ENCODE measurements around the gene HBS1L. TPM values are rescaled to one million over a fixed set of nuclear protein-coding genes. Genes with fewer than 3 reads are reported as not detected.

Gene HBS1L
- total and polyA plus RNA-seq, 8 donors: 14.3 to 63.5 (median 30.7) TPM

DNA sequence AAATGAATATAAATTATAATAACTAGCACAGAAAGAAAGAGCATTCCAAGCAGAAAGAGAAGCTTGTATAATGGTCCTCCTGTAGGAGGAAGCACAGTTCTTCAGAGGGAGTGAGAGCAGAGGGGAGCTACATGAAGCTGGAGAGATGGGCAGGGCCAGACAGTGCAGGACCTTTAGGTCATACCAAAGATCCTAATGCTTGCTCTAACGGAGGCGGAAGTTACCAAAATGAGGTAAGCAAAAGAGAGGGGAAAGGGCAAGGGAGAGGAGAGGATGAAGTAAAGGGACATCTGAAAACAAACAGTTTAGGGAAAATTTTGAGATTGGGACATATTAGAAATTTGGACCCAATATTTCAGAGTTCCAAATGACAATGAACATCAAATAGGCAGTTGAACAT, 50.2 kb downstream of the HBS1L start:
- H3K9me3 ChIP-seq: no peaks in the 10 kb centered on the region
- WGBS, 5 donors: 86 to 93% (median 88%) methylated on average over 2 of the region's 2 CpGs
- no peak overlapping the region for H3K27ac ChIP-seq
- no peak overlapping the region for H3K4me3 ChIP-seq
- H3K4me1 ChIP-seq: no peaks in the 10 kb centered on the region
- no peaks in the 10 kb centered on the region for H3K27me3 ChIP-seq
- intact Hi-C loops (cut with DNase I; ENCODE audit: low total_unique reads): no loop called here
- H3K36me3 ChIP-seq: peaks cover 0 to 22% (median 7%) of the 10 kb centered on the region in 4 donors
- no peak for DNase-seq
- TF ChIP-seq POLR2AphosphoS5 (IDR thresholded peaks at IDR 0.05) (no peak), EP300 (IDR thresholded peaks at IDR 0.05) (no peak), POLR2A (IDR thresholded peaks at IDR 0.05) (no peak)
- TF ChIP-seq, protein P1, sequence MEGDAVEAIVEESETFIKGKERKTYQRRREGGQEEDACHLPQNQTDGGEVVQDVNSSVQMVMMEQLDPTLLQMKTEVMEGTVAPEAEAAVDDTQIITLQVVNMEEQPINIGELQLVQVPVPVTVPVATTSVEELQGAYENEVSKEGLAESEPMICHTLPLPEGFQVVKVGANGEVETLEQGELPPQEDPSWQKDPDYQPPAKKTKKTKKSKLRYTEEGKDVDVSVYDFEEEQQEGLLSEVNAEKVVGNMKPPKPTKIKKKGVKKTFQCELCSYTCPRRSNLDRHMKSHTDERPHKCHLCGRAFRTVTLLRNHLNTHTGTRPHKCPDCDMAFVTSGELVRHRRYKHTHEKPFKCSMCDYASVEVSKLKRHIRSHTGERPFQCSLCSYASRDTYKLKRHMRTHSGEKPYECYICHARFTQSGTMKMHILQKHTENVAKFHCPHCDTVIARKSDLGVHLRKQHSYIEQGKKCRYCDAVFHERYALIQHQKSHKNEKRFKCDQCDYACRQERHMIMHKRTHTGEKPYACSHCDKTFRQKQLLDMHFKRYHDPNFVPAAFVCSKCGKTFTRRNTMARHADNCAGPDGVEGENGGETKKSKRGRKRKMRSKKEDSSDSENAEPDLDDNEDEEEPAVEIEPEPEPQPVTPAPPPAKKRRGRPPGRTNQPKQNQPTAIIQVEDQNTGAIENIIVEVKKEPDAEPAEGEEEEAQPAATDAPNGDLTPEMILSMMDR (IDR thresholded peaks at IDR 0.05): no peak

DNA sequence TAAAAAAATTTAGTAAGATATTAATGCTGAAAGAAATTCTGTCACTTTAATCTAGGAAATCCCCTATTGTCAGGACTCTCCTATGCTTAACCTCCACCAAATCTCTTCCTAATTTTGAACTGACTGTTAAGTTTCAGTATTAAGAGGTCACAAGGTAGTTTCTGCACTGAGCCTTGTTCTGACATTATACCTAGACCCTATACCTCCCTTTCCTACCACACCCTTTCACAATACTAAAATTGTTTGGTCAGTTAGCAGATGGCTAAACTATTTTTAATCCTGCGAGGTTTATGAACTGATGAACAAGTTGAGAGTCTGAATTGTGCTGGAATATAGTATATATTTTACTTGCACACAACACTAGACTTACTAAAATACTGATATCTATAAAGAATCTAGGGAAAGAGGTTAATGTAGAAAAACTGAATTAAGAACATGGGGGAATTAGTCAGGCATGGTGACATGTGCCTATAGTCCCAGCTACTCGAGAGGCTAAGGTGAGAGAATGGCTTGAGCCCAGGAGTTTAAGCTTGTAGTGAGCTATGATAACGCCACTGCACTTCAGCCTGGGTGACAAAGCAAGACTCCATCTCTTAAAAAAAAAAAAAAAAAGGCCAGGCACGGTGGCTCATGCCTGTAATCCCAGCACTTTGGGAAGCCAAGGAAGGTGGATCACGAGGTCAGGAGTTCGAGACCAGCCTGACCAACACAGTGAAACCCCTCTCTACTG, 51.5 kb downstream of the HBS1L start:
- no peaks in the 10 kb centered on the region for H3K4me1 ChIP-seq
- no peak for DNase-seq
- TF ChIP-seq POLR2A (IDR thresholded peaks at IDR 0.05) (no peak), POLR2AphosphoS5 (IDR thresholded peaks at IDR 0.05) (no peak), EP300 (IDR thresholded peaks at IDR 0.05) (no peak)
- TF ChIP-seq, protein P1 (IDR thresholded peaks at IDR 0.05): no peak
- H3K27ac ChIP-seq: no peak overlapping the region
- intact Hi-C loops (cut with DNase I; ENCODE audit: low total_unique reads): no loop called here
- H3K4me3 ChIP-seq: no peak overlapping the region
- 75 to 84% (median 78%) methylated on average over 6 of the region's 6 CpGs for WGBS, 5 donors
- peaks cover 0 to 22% (median 7%) of the 10 kb centered on the region in 4 donors for H3K36me3 ChIP-seq
- H3K9me3 ChIP-seq: no peaks in the 10 kb centered on the region
- H3K27me3 ChIP-seq: no peaks in the 10 kb centered on the region

DNA sequence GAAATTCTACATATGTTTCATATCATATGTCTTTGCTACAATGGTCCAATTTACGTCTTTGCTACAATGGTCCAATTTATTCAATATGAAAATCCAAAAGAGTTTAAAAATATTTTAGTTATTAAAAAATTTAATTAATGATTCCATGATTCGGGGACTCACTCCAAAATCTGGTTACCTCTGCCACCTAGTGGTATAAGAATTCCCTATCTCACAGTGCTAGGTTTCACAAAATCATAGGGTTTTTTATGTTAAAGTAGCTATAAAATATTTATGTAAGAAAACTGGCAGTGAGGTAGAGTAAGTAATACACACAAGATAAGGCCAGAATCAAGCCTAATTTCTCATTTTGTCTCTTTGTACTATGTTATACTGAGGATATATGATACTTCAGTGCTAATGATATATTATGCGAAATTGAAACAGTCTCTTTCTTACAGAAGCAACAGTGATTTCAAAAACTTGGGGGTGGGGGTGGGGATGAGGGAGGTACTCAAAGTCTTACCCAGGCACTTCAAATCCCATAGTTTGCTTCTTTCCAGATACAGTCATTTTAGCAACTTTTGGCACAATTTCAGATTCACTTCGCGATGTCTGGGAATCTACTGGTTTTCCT, 52.3 kb downstream of the HBS1L start:
- H3K4me1 ChIP-seq: no peaks in the 10 kb centered on the region
- DNase-seq: peak in 1 of 2 donors; percentile 22
- H3K9me3 ChIP-seq: no peaks in the 10 kb centered on the region
- no peaks in the 10 kb centered on the region for H3K27me3 ChIP-seq
- no peak overlapping the region for H3K27ac ChIP-seq
- peaks cover 2 to 27% (median 12%) of the 10 kb centered on the region in 4 donors for H3K36me3 ChIP-seq
- no peak for TF ChIP-seq POLR2AphosphoS5 (IDR thresholded peaks at IDR 0.05)
- TF ChIP-seq, protein P1 (IDR thresholded peaks at IDR 0.05): peak in 5 of 7 experiments; percentile 4 to 53 (median 30)
- 68 to 86% (median 82%) methylated on average over 5 of the region's 5 CpGs for WGBS, 5 donors
- H3K4me3 ChIP-seq: no peak overlapping the region
- intact Hi-C loops (cut with DNase I; ENCODE audit: low total_unique reads): no loop called here

DNA sequence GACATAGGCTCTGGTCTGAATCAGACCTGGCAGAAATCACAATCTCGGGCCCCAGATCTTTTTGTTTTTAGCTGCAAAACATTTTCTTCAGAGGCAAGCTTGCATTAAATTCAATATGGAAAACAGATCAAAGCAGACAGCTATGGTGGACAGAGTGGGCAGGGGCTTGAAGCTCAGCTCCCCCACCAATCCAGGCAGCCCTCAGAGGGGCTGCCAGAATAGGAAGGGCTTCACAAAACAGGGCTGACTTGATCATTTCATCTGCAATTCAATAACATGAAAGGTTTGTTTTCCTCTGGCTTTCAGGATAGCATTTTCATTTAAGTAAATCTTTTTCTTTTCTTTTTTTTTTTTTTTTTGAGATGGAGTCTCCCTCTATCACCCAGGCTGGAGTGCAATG, 55.5 kb downstream of the HBS1L start:
- TF ChIP-seq EP300 (IDR thresholded peaks at IDR 0.05) (no peak), POLR2A (IDR thresholded peaks at IDR 0.05) (no peak), POLR2AphosphoS5 (IDR thresholded peaks at IDR 0.05) (no peak)
- TF ChIP-seq, protein P1 (IDR thresholded peaks at IDR 0.05): no peak
- intact Hi-C loops (cut with DNase I; ENCODE audit: low total_unique reads): no loop called here
- Histone ChIP-seq H3K4me3 (no peak overlapping the region), H3K27me3 (no peaks in the 10 kb centered on the region), H3K27ac (no peak overlapping the region), H3K4me1 (no peaks in the 10 kb centered on the region), H3K9me3 (no peaks in the 10 kb centered on the region), H3K36me3 (peaks cover 6 to 49% (median 32%) of the 10 kb centered on the region in 4 donors)
- no peak for DNase-seq
- 91 to 98% (median 95%) methylated on average over 1 of the region's 1 CpG for WGBS, 5 donors

All from stomach (tissue), 9 donors.